Adipocyte (in vitro differentiated cells): ENCODE measurements around the gene REG4.

Experiments
- DNase-seq: peaks from one replicate; pipeline ENCODE4 v3.0.0-alpha.2; 2015; ENCODE audit warnings: low read depth
- H3K27me3 ChIP-seq: replicated peaks from 2 replicates; pipeline ENCODE4 v1.7.0; 2013; ENCODE audit warnings: mild to moderate bottlenecking, low read length, moderate library complexity; ENCODE audit not compliant: control insufficient read depth, insufficient read depth
- H3K36me3 ChIP-seq: 2 replicates; pipeline ENCODE4 v1.7.0; 2013; ENCODE audit warnings: low read length, mild to moderate bottlenecking, moderate library complexity; ENCODE audit not compliant: control insufficient read depth, insufficient read depth, severe bottlenecking
- H3K4me1 ChIP-seq: 2 replicates; pipeline ENCODE4 v1.7.0; 2013; ENCODE audit warnings: mild to moderate bottlenecking, low read length, moderate library complexity; ENCODE audit not compliant: control insufficient read depth, insufficient read depth
- H3K4me3 ChIP-seq: 2 replicates; pipeline ENCODE4 v1.7.0; 2013; ENCODE audit warnings: mild to moderate bottlenecking, low read length, moderate library complexity
- H3K9ac ChIP-seq: 2 replicates; pipeline ENCODE4 v1.7.0; 2013; ENCODE audit warnings: mild to moderate bottlenecking, low read length, moderate library complexity
- H3K9me3 ChIP-seq: 2 replicates; pipeline ENCODE4 v1.7.0; 2013; ENCODE audit warnings: mild to moderate bottlenecking, low read length, moderate library complexity; ENCODE audit not compliant: control insufficient read depth

The REG4 gene

GRCh38 chr1:119778359-119778758 lies 32.9 kb downstream of the REG4 start:
- Histone ChIP-seq H3K4me3 (no peak overlapping the region), H3K4me1 (peaks cover 32% of the 10 kb centered on the region), H3K36me3 (no peaks in the 10 kb centered on the region), H3K27me3 (no peaks in the 10 kb centered on the region), H3K9me3 (no peaks in the 10 kb centered on the region), H3K9ac (no peak overlapping the region)
- DNase-seq, result no peak

GRCh38 chr1:119774746-119775490 lies 36.3 kb downstream of the REG4 start:
- no peak for DNase-seq
- no peaks in the 10 kb centered on the region for H3K9me3 ChIP-seq
- peaks cover 3% of the 10 kb centered on the region for H3K27me3 ChIP-seq
- no peak overlapping the region for H3K9ac ChIP-seq
- H3K4me1 ChIP-seq, result peaks cover 21% of the 10 kb centered on the region
- H3K4me3 ChIP-seq, result no peak overlapping the region
- no peaks in the 10 kb centered on the region for H3K36me3 ChIP-seq

GRCh38 chr1:119773711-119774241 lies 37.5 kb downstream of the REG4 start:
- no peak overlapping the region for H3K9ac ChIP-seq
- peaks cover 14% of the 10 kb centered on the region for H3K27me3 ChIP-seq
- peak overlapping the region; percentile 4 for H3K4me3 ChIP-seq
- H3K36me3 ChIP-seq, result no peaks in the 10 kb centered on the region
- no peaks in the 10 kb centered on the region for H3K9me3 ChIP-seq
- peaks cover 17% of the 10 kb centered on the region for H3K4me1 ChIP-seq
- DNase-seq, result peak; percentile 65

GRCh38 chr1:119772298-119772697 lies 39.0 kb downstream of the REG4 start:
- Histone ChIP-seq H3K9ac (no peak overlapping the region), H3K9me3 (no peaks in the 10 kb centered on the region), H3K4me3 (no peak overlapping the region), H3K4me1 (peaks cover 19% of the 10 kb centered on the region), H3K27me3 (peaks cover 17% of the 10 kb centered on the region), H3K36me3 (no peaks in the 10 kb centered on the region)
- no peak for DNase-seq

- no peaks in the 10 kb centered on the region for H3K36me3 ChIP-seq
- peaks cover 22% of the 10 kb centered on the region for H3K27me3 ChIP-seq
- H3K9me3 ChIP-seq, result no peaks in the 10 kb centered on the region
- H3K4me1 ChIP-seq, result peaks cover 24% of the 10 kb centered on the region
- DNase-seq, result peak; percentile 67
- no peak overlapping the region for H3K9ac ChIP-seq
- H3K4me3 ChIP-seq, result no peak overlapping the region
Measured at GRCh38 chr1:119771770-119772169, 39.5 kb downstream of the REG4 start.

- Histone ChIP-seq H3K9ac (no peak overlapping the region), H3K36me3 (no peaks in the 10 kb centered on the region), H3K9me3 (no peaks in the 10 kb centered on the region), H3K4me3 (no peak overlapping the region), H3K4me1 (peaks cover 32% of the 10 kb centered on the region), H3K27me3 (peaks cover 22% of the 10 kb centered on the region)
- DNase-seq, result no peak
Measured at GRCh38 chr1:119771016-119771415, 40.2 kb downstream of the REG4 start.

- H3K9me3 ChIP-seq, result peaks cover 10% of the 10 kb centered on the region
- peaks cover 28% of the 10 kb centered on the region for H3K4me1 ChIP-seq
- peaks cover 22% of the 10 kb centered on the region for H3K27me3 ChIP-seq
- no peaks in the 10 kb centered on the region for H3K36me3 ChIP-seq
- H3K9ac ChIP-seq, result no peak within 1 kb of the TSS
- DNase-seq, result no peak
- no peak within 1 kb of the TSS for H3K4me3 ChIP-seq
Measured at GRCh38 chr1:119768778-119769177, 42.5 kb downstream of the REG4 start, which contains the start of gene HMGCS2. Gene HMGCS2 (minus strand): TSS chr1:119768905. CDS start chr1:119768844, 61 bp downstream.

GRCh38 chr1:119767486-119767885 lies 43.8 kb downstream of the REG4 start:
- H3K36me3 ChIP-seq, result no peaks in the 10 kb centered on the region
- no peak overlapping the region for H3K4me3 ChIP-seq
- peaks cover 23% of the 10 kb centered on the region for H3K4me1 ChIP-seq
- no peak overlapping the region for H3K9ac ChIP-seq
- H3K9me3 ChIP-seq, result peaks cover 10% of the 10 kb centered on the region
- H3K27me3 ChIP-seq, result peaks cover 22% of the 10 kb centered on the region
- DNase-seq, result no peak

GRCh38 chr1:119766374-119766794 lies 44.9 kb downstream of the REG4 start:
- Histone ChIP-seq H3K4me3 (peak overlapping the region; percentile 33), H3K9me3 (peaks cover 10% of the 10 kb centered on the region), H3K4me1 (peaks cover 18% of the 10 kb centered on the region)

GRCh38 chr1:119764220-119764619 lies 47.0 kb downstream of the REG4 start:
- DNase-seq, result no peak
- Histone ChIP-seq H3K36me3 (no peaks in the 10 kb centered on the region), H3K9me3 (peaks cover 10% of the 10 kb centered on the region), H3K4me3 (no peak overlapping the region), H3K9ac (no peak overlapping the region), H3K27me3 (peaks cover 12% of the 10 kb centered on the region), H3K4me1 (peaks cover 18% of the 10 kb centered on the region)

More at GRCh38 chr1:119766374-119766794, 44.9 kb downstream of the REG4 start:
- Histone ChIP-seq H3K36me3 (no peaks in the 10 kb centered on the region), H3K9ac (no peak overlapping the region), H3K27me3 (peaks cover 22% of the 10 kb centered on the region)
- DNase-seq, result no peak

- Histone ChIP-seq H3K36me3 (no peaks in the 10 kb centered on the region), H3K9me3 (peaks cover 10% of the 10 kb centered on the region), H3K9ac (no peak overlapping the region), H3K27me3 (peaks cover 6% of the 10 kb centered on the region), H3K4me1 (peaks cover 18% of the 10 kb centered on the region), H3K4me3 (no peak overlapping the region)
- DNase-seq, result no peak
Measured at GRCh38 chr1:119762953-119763352, 48.3 kb downstream of the REG4 start.
